Mesenchymal stem cell (in vitro differentiated cells and primary cell): ENCODE data around the gene ZNF444.
"Not testable (repeated sequence)": the region's sequence is repeated elsewhere in the genome, so short reads cannot be mapped to it uniquely, and the experiment has no call there.

Experiments
- DNase-seq: peaks from one replicate; pipeline ENCODE4 v3.0.0-alpha.2; 2013
- H2AFZ ChIP-seq: one replicate; pipeline ENCODE4 v1.6.1; 2013; ENCODE audit warnings: low read depth, mild to moderate bottlenecking, control low read depth, inconsistent platforms, low read length, moderate library complexity
- H2AK5ac ChIP-seq: 2 replicates; pipeline ENCODE4 v1.6.1; 2013; ENCODE audit warnings: low read length, moderate library complexity, mild to moderate bottlenecking, inconsistent platforms; ENCODE audit not compliant: severe bottlenecking
- H2BK120ac ChIP-seq: one replicate; pipeline ENCODE4 v1.6.1; 2013; ENCODE audit warnings: low read depth, mild to moderate bottlenecking, inconsistent platforms, low read length, moderate library complexity
- H2BK12ac ChIP-seq, 2 experiments: one replicate each; pipeline ENCODE4 v1.6.1; 2013; ENCODE audit warnings: inconsistent platforms in 2 of 2, low read length in 2 of 2, mild to moderate bottlenecking in 2 of 2, moderate library complexity in 2 of 2, control low read depth in 1 of 2
- H2BK15ac ChIP-seq: one replicate; pipeline ENCODE4 v1.6.1; 2013; ENCODE audit warnings: mild to moderate bottlenecking, low read depth, inconsistent platforms; ENCODE audit not compliant: poor library complexity, severe bottlenecking
- H2BK5ac ChIP-seq: 2 replicates; pipeline ENCODE4 v1.6.1; 2013; ENCODE audit warnings: low read depth, mild to moderate bottlenecking, low read length, control low read depth, inconsistent platforms; ENCODE audit not compliant: poor library complexity, severe bottlenecking
- H3K14ac ChIP-seq, 2 experiments: one replicate each; pipeline ENCODE4 v1.6.1; 2013; ENCODE audit warnings: inconsistent platforms in 2 of 2, low read length in 2 of 2, control low read depth in 1 of 2, mild to moderate bottlenecking in 1 of 2, moderate library complexity in 1 of 2
- H3K18ac ChIP-seq, 2 experiments: one replicate each; pipeline ENCODE4 v1.6.1; 2013; ENCODE audit warnings: inconsistent platforms in 2 of 2, low read length in 2 of 2, control low read depth in 1 of 2, low read depth in 1 of 2, mild to moderate bottlenecking in 1 of 2
- H3K23ac ChIP-seq, 2 experiments: one replicate each; pipeline ENCODE4 v1.6.1; 2013; ENCODE audit warnings: inconsistent platforms in 2 of 2, low read length in 2 of 2, mild to moderate bottlenecking in 2 of 2, moderate library complexity in 2 of 2, control low read depth in 1 of 2
- H3K27ac ChIP-seq: 2 replicates; pipeline ENCODE4 v1.5.1; 2013; ENCODE audit warnings: mild to moderate bottlenecking, moderate library complexity, low read length, control low read depth, inconsistent platforms; ENCODE audit not compliant: poor library complexity, severe bottlenecking
- H3K27me3 ChIP-seq, 2 experiments: 2 replicates each; pipeline versions ENCODE4 v1.6.1 to v1.7.0; 2013; ENCODE audit warnings: low read length in 2 of 2, mild to moderate bottlenecking in 2 of 2, moderate library complexity in 2 of 2, control low read depth in 1 of 2, inconsistent platforms in 1 of 2; ENCODE audit not compliant: control insufficient read depth in 1 of 2, insufficient read depth in 1 of 2
- H3K36me3 ChIP-seq, 2 experiments: 2 replicates each; pipeline versions ENCODE4 v1.6.1 to v1.7.0; 2013; ENCODE audit warnings: low read length in 2 of 2, control low read depth in 1 of 2, inconsistent platforms in 1 of 2, low read depth in 1 of 2, mild to moderate bottlenecking in 1 of 2; ENCODE audit not compliant: insufficient read depth in 2 of 2, control insufficient read depth in 1 of 2
- H3K4ac ChIP-seq, 2 experiments: one replicate each; pipeline ENCODE4 v1.6.1; 2013; ENCODE audit warnings: inconsistent platforms in 2 of 2, low read length in 2 of 2, mild to moderate bottlenecking in 2 of 2, moderate library complexity in 2 of 2, control low read depth in 1 of 2, low read depth in 1 of 2
- H3K4me1 ChIP-seq: 2 replicates; pipeline ENCODE4 v1.6.1; 2013; ENCODE audit warnings: low read depth, low read length, control low read depth; ENCODE audit not compliant: control insufficient read depth, insufficient read depth
- H3K4me2 ChIP-seq: 2 replicates; pipeline ENCODE4 v1.6.1; 2013; ENCODE audit warnings: low read length, mild to moderate bottlenecking, inconsistent platforms; ENCODE audit not compliant: poor library complexity, severe bottlenecking
- H3K4me3 ChIP-seq, 2 experiments: 2 replicates each; pipeline versions ENCODE4 v1.5.1 to v1.7.0; 2013; ENCODE audit warnings: low read length in 2 of 2, mild to moderate bottlenecking in 2 of 2, control low read depth in 1 of 2, low read depth in 1 of 2; ENCODE audit not compliant: insufficient read depth in 1 of 2
- H3K79me1 ChIP-seq: replicated peaks from 2 replicates; pipeline ENCODE4 v1.6.1; 2013; ENCODE audit warnings: mild to moderate bottlenecking, control low read depth, low read length, inconsistent platforms; ENCODE audit not compliant: poor library complexity, severe bottlenecking
- H3K9ac ChIP-seq: 2 replicates; pipeline ENCODE4 v1.7.0; 2013; ENCODE audit warnings: mild to moderate bottlenecking, low read length, moderate library complexity
- H3K9me3 ChIP-seq: 2 replicates; pipeline ENCODE4 v1.7.0; 2013; ENCODE audit warnings: mild to moderate bottlenecking, low read length; ENCODE audit not compliant: control insufficient read depth
- H4K8ac ChIP-seq: one replicate; pipeline ENCODE4 v1.6.1; 2013; ENCODE audit warnings: inconsistent platforms, mild to moderate bottlenecking, low read length, moderate library complexity
- H4K91ac ChIP-seq: one replicate; pipeline ENCODE4 v1.6.1; 2013; ENCODE audit warnings: mild to moderate bottlenecking, low read length, inconsistent platforms
- WGBS: methylation state at CpG from one replicate; pipeline ENCODE4 v1.1.7; 2013; ENCODE audit warnings: mixed read lengths; 5-methylcytosine and 5-hydroxymethylcytosine counted together

The ZNF444 gene

GRCh38 chr19:56105831-56106396 is 35.2 kb upstream of the ZNF444 start:
- Histone ChIP-seq H3K36me3 (peaks cover 12 to 64% of the 10 kb centered on the region in 2 experiments), H4K91ac (peak overlapping the region; percentile 35), H3K4me1 (peaks cover 61% of the 10 kb centered on the region), H2AK5ac (peak overlapping the region; percentile 73)
- H3K27ac ChIP-seq, H2BK120ac ChIP-seq, H2BK15ac ChIP-seq, H3K23ac ChIP-seq, H2AFZ ChIP-seq, H4K8ac ChIP-seq, H2BK12ac ChIP-seq, H3K4me3 ChIP-seq, H3K14ac ChIP-seq, H3K79me1 ChIP-seq, H3K9ac ChIP-seq, DNase-seq, H3K18ac ChIP-seq, H3K9me3 ChIP-seq, H2BK5ac ChIP-seq, H3K4me2 ChIP-seq, H3K27me3 ChIP-seq, H3K4ac ChIP-seq: not testable (repeated sequence)
- WGBS, result 97% methylated on average over 61 of the region's 61 CpGs

GRCh38 chr19:56106397-56106849 is 34.7 kb upstream of the ZNF444 start:
- Histone ChIP-seq H3K79me1 (peaks cover 2% of the 10 kb centered on the region), H4K8ac (peak overlapping the region; percentile 47), H4K91ac (no peak overlapping the region), H3K14ac (no peak overlapping the region), H3K27me3 (no peaks in the 10 kb centered on the region), H3K9me3 (no peaks in the 10 kb centered on the region), H3K4me2 (no peak overlapping the region), H2AK5ac (no peak overlapping the region), H3K4ac (no peak overlapping the region), H2AFZ (no peak overlapping the region), H3K4me3 (no peak overlapping the region), H3K9ac (no peak overlapping the region), H2BK15ac (no peak overlapping the region), H3K27ac (no peak overlapping the region), H3K4me1 (peaks cover 64% of the 10 kb centered on the region), H2BK5ac (no peak overlapping the region), H3K18ac (no peak overlapping the region), H3K36me3 (peaks cover 12 to 59% of the 10 kb centered on the region in 2 experiments), H2BK120ac (no peak overlapping the region), H3K23ac (no peak overlapping the region), H2BK12ac (peak overlapping the region in 1 of 2 experiments; percentile 6)
- DNase-seq, result no peak
- 91% methylated on average over 27 of the region's 27 CpGs for WGBS

- Histone ChIP-seq H4K8ac (no peak overlapping the region), H4K91ac (no peak overlapping the region), H2AK5ac (no peak overlapping the region), H2BK15ac (no peak overlapping the region), H3K9ac (no peak overlapping the region), H3K27me3 (no peaks in the 10 kb centered on the region), H3K79me1 (peaks cover 2% of the 10 kb centered on the region), H3K9me3 (no peaks in the 10 kb centered on the region), H2BK12ac (no peak overlapping the region), H3K4me1 (peaks cover 70% of the 10 kb centered on the region), H3K4me2 (no peak overlapping the region), H3K27ac (no peak overlapping the region), H3K14ac (no peak overlapping the region), H3K4me3 (no peak overlapping the region), H3K4ac (no peak overlapping the region), H2BK5ac (no peak overlapping the region), H3K36me3 (peaks cover 10 to 59% of the 10 kb centered on the region in 2 experiments), H3K18ac (no peak overlapping the region), H3K23ac (no peak overlapping the region), H2BK120ac (no peak overlapping the region), H2AFZ (no peak overlapping the region)
- WGBS, result 95% methylated on average over 10 of the region's 11 CpGs
- no peak for DNase-seq
Observed at GRCh38 chr19:56106993-56107392, 34.1 kb upstream of the ZNF444 start.

DNA sequence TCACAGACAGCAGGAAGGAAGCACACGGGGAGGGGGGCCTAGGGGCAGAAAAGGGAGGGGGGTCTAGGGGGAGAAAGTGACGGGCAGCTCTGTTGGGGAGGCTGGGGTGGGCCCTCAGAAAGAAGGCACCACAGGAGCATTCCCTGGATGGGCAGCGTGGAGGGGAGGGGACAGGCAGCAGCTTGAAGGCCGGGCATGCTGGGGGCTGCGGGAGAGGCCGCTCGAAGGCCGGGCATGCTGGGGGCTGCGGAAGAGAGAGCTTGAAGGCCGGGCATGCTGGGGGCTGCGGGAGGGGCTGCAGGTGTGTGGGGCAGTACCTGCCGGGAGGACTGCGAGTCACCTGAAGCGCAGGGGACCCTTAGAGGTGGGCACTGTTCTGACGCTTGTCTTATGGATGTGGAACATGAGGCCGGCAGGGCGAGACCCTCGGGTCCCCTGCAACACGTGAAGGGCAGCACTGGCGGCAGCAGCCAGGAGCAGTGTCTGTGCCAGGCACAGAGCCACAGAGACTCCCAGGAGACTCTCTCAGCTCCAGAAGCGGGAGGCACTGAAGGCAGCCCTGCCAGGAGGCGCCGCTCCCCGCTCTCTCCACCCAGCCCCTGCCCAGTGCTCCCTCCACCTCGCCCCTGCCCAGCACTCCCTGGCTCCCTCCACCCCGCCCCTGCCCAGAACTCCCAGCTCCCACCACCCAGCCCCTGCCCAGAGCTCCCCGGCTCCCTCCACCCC is 33.3 kb upstream of the ZNF444 start:
- 94% methylated on average over 27 of the region's 27 CpGs for WGBS
- no peak overlapping the region for H4K91ac ChIP-seq
- no peak overlapping the region for H2BK15ac ChIP-seq
- DNase-seq, result no peak
- peaks cover 78% of the 10 kb centered on the region for H3K4me1 ChIP-seq
- no peak overlapping the region for H4K8ac ChIP-seq
- no peak overlapping the region for H2AFZ ChIP-seq
- no peak overlapping the region for H2BK120ac ChIP-seq
- no peak overlapping the region for H3K14ac ChIP-seq
- no peak overlapping the region for H3K9ac ChIP-seq
- H3K18ac ChIP-seq, result no peak overlapping the region
- H2AK5ac ChIP-seq, result no peak overlapping the region
- H3K9me3 ChIP-seq, result no peaks in the 10 kb centered on the region
- H3K27me3 ChIP-seq, result no peaks in the 10 kb centered on the region
- no peak overlapping the region for H3K23ac ChIP-seq
- H3K27ac ChIP-seq, result no peak overlapping the region
- peaks cover 2% of the 10 kb centered on the region for H3K79me1 ChIP-seq
- no peak overlapping the region for H2BK5ac ChIP-seq
- H2BK12ac ChIP-seq, result no peak overlapping the region
- no peak overlapping the region for H3K4me3 ChIP-seq
- H3K4ac ChIP-seq, result no peak overlapping the region
- peaks cover 2 to 56% of the 10 kb centered on the region in 2 experiments for H3K36me3 ChIP-seq
- no peak overlapping the region for H3K4me2 ChIP-seq
